H1 (cell line): Measurements from ENCODE around the gene MKNK2. TPM values are rescaled to one million over a fixed set of nuclear protein-coding genes. Genes with fewer than 3 reads are reported as not detected.

Source experiments
- CBX5 ChIP-seq: fragments of 300-800, 300-1000 bp; sonication (generic); IDR thresholded peaks from 2 replicates; pipeline ENCODE4 v1.7.1; 2016; ENCODE audit warnings: antibody characterized with exemption, low read length, low read depth
- FOSL1 ChIP-seq: IDR thresholded peaks from 2 replicates; pipeline ENCODE4 v1.6.1; 2011; ENCODE audit warnings: mild to moderate bottlenecking, low read depth, low read length, moderate library complexity; ENCODE audit not compliant: insufficient read depth
- SIRT6 ChIP-seq: IDR thresholded peaks from one replicate; pipeline ENCODE4 v1.7.1; 2012; ENCODE audit warnings: low read length, inconsistent platforms
- polyA plus RNA-seq, 7 experiments: library from polyadenylated mRNA; depleted of rRNA in 3 of 7; stranded (reverse) in 5 of 7; unstranded in 2 of 7; fragments of >200 nt in 5 of 7; fragments of 200-250 nt in 2 of 7; gene quantifications; 1 replicate in 5 of 7; 2 replicates in 1 of 7; 4 replicates in 1 of 7; pipeline versions ENCODE4 v1.2.1 to v1.2.3, GENCODE V29; 2011 to 2013; ENCODE audit warnings: missing spikeins in 2 of 7, mixed read lengths in 2 of 7
- total RNA-seq: library from RNA; stranded (reverse); fragmentation: NEBNext Ultra II Directional; extraction: Animal tissue kit (Norgen Biotek cat#: 25700); gene quantifications from 2 replicates; pipeline ENCODE4 v1.2.1, GENCODE V29; 2021

Gene MKNK2
- total and polyA plus RNA-seq, 2 of the 8 experiments (the other 6 are each of a cell fraction or from before 2014, with no cell fraction given) = 163 to 166 TPM

DNA sequence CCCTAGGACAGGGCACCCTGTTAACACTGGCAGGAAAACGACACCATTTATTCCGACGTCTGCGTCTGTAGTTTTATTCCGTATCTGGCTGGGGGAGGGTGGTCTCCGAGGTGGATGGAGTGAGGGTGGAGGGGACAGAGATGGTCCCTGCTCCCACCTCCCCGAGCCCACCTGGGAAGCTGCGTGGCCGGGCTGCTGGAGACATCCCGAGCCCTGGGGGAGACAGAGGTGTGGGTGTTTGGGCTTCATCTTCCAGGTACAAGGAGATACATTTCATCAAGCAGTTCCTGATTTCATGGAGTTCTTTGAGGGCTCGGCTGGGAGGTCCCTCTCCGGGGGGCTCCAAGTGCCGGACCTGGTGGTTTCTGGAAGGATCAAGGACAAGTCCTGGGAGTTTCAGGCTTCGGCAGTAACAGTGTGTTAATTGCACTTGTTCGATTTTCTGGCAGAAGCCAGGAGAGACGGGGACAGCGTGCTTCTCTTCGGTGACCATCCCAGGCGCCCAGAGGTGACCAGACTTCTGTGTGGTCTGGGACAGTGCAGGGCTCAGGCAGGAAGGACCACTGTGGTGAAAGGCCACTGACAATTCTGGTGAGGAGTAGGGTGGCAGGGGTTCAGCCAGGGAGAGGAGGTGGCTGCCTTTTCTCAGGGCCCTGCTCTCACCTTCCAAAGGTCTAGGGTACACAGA lies 20.1 kb upstream of the MKNK2 start (continued):
- TF ChIP-seq SIRT6 (no peak), CBX5 (no peak), FOSL1 (no peak)
